Right atrium auricular region (tissue), 2 donors: ENCODE measurements around the gene POLR2C. TPM values are rescaled to one million over a fixed set of nuclear protein-coding genes. Genes with fewer than 3 reads are reported as not detected.
A peak's percentile ranks its signal among the peaks of the same experiment; 100 is the strongest.

Experiments used
- DNase-seq: peaks from one replicate; pipeline ENCODE4 v3.0.0-alpha.2; 2019; ENCODE audit warnings: low spot score
- H3K27ac ChIP-seq, 2 donors: fragments of 200-600 bp; sonication (generic); 1 replicate in 1 of 2; 2 replicates in 1 of 2; pipeline ENCODE4 v1.5.1; 2016 to 2019
- H3K27me3 ChIP-seq, 2 donors: fragments of 200-600 bp; sonication (generic); one replicate each; pipeline versions ENCODE4 v1.5.1 to v1.6.0; 2017 to 2019
- H3K36me3 ChIP-seq: fragments of 200-600 bp; sonication (generic); one replicate; pipeline ENCODE4 v1.5.1; 2016
- H3K4me1 ChIP-seq, 2 donors: fragments of 200-600 bp; sonication (generic); one replicate each; pipeline versions ENCODE4 v1.5.1 to v1.6.0; 2017 to 2019
- H3K4me3 ChIP-seq, 2 donors: fragments of 200-600 bp; sonication (generic); 1 replicate in 1 of 2; 2 replicates in 1 of 2; pipeline ENCODE4 v1.5.1; 2017 to 2019; ENCODE audit warnings: mild to moderate bottlenecking in 1 of 2, moderate library complexity in 1 of 2
- H3K9me3 ChIP-seq, 2 donors: fragments of 200-600 bp; sonication (generic); one replicate each; pipeline ENCODE4 v1.5.1; 2019
- total RNA-seq, 2 donors: library from RNA; depleted of rRNA; stranded (reverse); fragments of >200 nt; gene quantifications; one replicate each; pipeline ENCODE4 v1.1.0, GENCODE V29; 2016
- TF ChIP-seq, protein P1 (sequence below), 2 donors: fragments of 200-600 bp; sonication (generic); IDR thresholded peaks; one replicate each; pipeline ENCODE4 v1.5.1; 2019; ENCODE audit warnings: antibody characterized with exemption in 2 of 2

POLR2C gene
- total RNA-seq, 2 donors from 2014 or later, result 76.8 to 86.3 TPM

DNA sequence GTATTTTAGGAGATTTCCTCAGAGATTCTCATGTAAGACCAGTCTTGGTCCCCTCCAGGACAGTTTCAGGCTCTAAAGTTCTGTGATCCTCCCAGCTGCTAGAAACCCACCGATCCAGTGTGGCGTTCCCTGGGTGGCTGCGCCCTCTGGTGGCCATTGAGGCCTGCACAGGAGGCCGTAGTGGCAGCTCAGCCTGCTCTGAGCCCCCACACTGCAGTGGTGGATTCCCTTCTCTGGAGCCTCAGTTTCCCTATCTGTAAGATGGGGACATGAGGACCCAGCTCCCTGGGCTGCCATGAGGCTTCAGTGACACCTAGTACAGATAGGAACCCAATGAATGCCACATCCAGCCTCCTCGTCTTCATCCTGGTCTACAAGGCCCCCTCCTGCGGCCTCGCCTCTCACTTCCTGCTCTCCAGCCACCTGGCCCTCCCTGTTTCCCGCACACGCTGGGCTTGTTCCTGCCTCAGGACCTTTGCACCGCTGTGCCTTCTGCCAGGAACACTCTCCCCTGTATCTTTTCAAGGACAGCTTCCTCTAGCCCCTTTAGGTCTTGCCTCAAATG, 57.4 kb downstream of the POLR2C start:
- Histone ChIP-seq H3K27me3 (no peaks in the 10 kb centered on the region), H3K9me3 (no peaks in the 10 kb centered on the region), H3K36me3 (peaks cover 15% of the 10 kb centered on the region), H3K4me1 (peaks cover 0 to 3% of the 10 kb centered on the region in 2 donors), H3K4me3 (no peak overlapping the region), H3K27ac (no peak overlapping the region)
- DNase-seq, result peak; percentile 73
- TF ChIP-seq, protein P1, sequence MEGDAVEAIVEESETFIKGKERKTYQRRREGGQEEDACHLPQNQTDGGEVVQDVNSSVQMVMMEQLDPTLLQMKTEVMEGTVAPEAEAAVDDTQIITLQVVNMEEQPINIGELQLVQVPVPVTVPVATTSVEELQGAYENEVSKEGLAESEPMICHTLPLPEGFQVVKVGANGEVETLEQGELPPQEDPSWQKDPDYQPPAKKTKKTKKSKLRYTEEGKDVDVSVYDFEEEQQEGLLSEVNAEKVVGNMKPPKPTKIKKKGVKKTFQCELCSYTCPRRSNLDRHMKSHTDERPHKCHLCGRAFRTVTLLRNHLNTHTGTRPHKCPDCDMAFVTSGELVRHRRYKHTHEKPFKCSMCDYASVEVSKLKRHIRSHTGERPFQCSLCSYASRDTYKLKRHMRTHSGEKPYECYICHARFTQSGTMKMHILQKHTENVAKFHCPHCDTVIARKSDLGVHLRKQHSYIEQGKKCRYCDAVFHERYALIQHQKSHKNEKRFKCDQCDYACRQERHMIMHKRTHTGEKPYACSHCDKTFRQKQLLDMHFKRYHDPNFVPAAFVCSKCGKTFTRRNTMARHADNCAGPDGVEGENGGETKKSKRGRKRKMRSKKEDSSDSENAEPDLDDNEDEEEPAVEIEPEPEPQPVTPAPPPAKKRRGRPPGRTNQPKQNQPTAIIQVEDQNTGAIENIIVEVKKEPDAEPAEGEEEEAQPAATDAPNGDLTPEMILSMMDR (IDR thresholded peaks at IDR 0.05), result peak; percentile 93 to 98

Other genes starting within 250 kb of the POLR2C start
- gene ARL2BP, start 217.4 kb upstream of the POLR2C start, total RNA-seq, result 10 to 100 TPM; 56.4 to 80.4 TPM
- gene PLLP, start 178.0 kb upstream of the POLR2C start, total RNA-seq, result 10 to 100 TPM; 14.4 to 22.4 TPM
- under 1 TPM in 1 of 2 donors, not detected in 1; 0.08 TPM for gene CCL22, start 103.9 kb upstream of the POLR2C start, total RNA-seq
- 10 to 100 TPM; 17.1 to 17.8 TPM for gene CX3CL1, start 90.2 kb upstream of the POLR2C start, total RNA-seq
- not detected for gene CCL17, start 57.9 kb upstream of the POLR2C start, total RNA-seq
- gene CIAPIN1, start 15.3 kb upstream of the POLR2C start, total RNA-seq, result 10 to 100 TPM; 33.0 to 34.4 TPM
- 100 to 1,000 TPM; 106 to 153 TPM for gene COQ9, start 15.2 kb upstream of the POLR2C start, total RNA-seq
- gene DOK4, start 23.8 kb downstream of the POLR2C start, total RNA-seq, result 10 to 100 TPM; 15.2 to 34.2 TPM
- gene CCDC102A, start 73.9 kb downstream of the POLR2C start, total RNA-seq, result 10 to 100 TPM; 11.2 to 15.1 TPM
- under 1 TPM; 0.08 to 0.44 TPM for gene ADGRG5, start 80.0 kb downstream of the POLR2C start, total RNA-seq
- gene ADGRG1, start 166.0 kb downstream of the POLR2C start, total RNA-seq, result 10 to 100 TPM; 12.6 to 25.5 TPM
- 1 to 10 TPM in 1 of 2 donors, under 1 TPM in 1; 0.75 to 1.0 TPM for gene ADGRG3, start 205.6 kb downstream of the POLR2C start, total RNA-seq
- gene DRC7, start 232.1 kb downstream of the POLR2C start, total RNA-seq, result not detected